Germinal center (tissue), 1 donor: Measurements from ENCODE around the gene CDH4.

Source experiments
- DNase-seq: peaks from one replicate; pipeline ENCODE4 v3.0.0; 2012; ENCODE audit warnings: mixed read lengths, low spot score

Gene CDH4

GRCh38 chr20:61882716-61883615 lies 630.9 kb downstream of the CDH4 start:
- no peak for DNase-seq

DNA sequence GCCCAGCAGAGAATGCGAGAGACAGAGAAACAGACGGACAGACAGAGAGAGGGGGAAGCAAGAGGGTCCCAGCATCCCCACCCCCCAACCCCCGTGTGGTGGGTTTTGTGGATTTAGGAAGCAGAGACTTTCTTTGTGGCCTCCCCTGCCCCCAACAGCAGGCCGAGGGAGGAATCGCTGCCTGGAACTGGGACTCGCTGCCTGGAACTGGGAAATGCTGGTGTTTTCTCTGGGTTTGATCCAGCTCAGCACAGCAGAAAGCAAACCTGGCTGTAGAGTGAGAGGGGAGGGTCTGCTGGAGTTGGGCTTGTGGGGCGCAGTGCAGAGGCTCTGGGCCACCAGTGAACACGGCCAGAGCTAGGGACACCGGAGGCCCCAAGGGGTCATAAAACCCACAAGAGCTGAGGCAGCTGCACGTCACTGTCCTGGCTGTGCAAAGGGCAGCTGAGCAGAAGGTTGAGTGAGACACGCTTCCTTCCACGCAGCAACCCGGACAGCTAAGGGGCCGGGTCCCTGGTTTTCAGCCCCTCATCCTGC lies 631.9 kb downstream of the CDH4 start:
- DNase-seq, result no peak

DNA sequence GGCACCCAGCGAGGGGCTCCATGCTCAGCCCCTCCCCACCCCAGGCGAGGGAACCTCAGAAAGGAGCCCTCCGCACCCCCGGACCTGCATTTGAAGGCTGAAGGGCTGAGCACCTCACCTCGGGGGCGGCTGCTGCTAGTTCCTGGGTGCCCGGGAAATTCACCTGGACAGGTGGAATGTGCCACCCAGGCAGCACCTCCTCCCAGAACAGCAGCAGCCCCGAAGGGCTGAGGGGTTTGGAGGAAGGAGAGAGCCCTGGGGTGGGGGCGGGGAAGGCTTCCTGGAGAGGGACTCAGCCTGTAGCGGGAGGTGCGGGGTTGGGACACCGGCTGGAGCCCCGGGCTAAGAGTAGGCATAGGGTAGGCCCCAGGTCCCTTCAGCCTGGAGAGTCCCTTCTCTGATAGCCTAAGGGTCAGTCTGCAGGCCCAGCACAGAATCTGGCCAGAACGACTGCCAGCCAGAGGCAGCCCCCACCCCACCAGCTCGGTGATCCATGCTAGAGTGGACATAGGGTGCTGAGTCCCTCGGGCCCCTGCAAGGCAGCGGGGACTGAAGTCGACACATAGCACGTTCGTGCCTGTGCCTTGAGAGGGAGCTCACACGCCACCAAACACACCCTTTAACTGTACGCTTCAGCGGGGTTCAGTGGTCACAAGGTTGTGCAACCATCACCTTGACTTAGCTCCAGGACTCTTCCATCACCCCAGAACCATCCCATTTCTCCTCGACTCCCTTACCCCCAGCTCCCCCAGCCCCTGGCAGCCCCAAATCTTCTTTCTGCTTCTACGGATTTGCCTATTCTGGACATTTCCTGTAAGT lies 632.7 kb downstream of the CDH4 start:
- no peak for DNase-seq

DNA sequence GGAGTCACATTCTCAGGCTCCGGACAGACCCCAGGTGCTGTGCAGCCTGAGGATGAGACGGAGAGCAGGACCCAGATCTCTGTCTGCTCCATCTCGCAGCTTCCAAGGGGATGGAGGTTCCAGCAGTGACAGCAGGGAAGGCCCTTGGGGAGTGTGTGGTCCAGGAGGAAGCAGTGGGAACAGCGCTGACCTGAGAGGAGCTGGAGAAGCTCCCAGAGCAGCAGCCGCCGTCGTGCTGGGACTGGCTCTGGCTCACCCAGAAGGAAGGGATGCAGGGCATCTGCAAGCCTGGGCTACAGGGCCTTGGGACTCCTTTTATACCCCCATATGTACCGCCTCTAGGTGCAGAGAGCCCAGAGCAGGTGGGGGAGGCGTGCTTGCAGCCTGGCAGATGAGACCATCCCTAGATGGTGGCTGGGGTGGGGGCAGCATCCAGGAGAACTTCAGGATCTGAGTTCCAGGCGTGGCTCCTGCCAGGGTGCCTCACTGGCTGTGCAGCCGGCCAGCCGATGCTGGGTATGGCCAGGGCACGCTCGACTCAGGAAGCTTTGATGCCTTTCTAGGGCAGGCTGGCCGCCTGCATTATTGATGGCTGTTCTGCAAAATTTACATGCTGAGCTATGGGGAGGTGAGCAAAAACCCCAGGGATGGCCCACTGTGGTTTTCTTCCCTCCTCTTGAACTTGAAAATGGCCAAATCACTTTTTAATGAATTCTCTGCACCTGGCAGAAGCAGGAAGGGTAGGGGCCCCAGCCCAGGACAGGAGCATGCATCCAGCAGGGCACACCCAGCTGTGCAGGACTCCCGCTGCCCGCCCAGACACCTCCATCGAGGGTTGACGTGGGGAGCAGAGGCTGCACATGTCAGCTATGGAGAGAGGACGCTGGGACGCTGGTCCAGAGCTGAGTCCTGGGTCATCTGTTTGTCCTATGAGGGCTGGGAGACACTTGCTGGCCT lies 634.0 kb downstream of the CDH4 start:
- DNase-seq, result no peak

DNA sequence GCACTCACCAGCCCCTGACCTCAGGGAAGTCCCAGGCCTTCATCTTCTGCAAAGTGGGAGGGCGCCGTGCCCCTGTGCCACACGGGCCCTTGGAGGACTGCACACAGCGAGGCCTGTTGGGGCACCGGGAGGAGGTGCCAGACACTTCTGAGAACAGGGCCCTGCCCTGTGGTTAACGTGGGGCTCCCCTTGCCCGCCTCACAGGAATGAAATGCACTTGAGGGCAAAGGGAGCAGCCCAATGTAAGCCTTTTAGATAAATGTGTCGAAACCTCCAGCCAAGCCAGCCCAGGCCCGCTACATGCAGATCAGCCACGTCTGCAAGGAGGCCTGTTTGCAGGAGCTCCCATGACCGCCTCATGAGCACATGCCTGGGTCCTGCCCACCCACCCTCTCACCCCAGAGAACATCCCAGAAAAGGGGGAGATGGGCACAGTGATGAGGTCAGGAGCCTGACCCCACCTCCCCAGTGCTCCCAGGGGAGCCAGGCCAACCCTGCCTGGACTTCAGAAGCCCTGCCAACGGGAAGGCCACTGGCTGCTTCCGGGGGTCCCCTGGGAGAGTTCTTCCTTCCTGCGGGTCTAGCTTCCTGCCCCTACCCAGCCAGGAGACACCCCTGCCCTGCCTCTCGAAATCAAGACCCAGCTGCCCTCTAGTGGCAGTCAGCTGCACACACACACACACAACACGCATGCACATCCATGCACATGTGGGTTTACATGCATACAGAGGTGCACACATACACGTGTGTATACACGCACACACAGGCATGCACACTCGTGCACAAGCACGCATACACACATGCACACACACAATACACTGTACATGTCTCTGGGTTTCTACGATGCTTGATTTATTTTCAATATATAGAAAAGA lies 634.9 kb downstream of the CDH4 start:
- peak; percentile 41 for DNase-seq

- no peak for DNase-seq
Measured at GRCh38 chr20:61887596-61888093, 635.6 kb downstream of the CDH4 start.

DNA sequence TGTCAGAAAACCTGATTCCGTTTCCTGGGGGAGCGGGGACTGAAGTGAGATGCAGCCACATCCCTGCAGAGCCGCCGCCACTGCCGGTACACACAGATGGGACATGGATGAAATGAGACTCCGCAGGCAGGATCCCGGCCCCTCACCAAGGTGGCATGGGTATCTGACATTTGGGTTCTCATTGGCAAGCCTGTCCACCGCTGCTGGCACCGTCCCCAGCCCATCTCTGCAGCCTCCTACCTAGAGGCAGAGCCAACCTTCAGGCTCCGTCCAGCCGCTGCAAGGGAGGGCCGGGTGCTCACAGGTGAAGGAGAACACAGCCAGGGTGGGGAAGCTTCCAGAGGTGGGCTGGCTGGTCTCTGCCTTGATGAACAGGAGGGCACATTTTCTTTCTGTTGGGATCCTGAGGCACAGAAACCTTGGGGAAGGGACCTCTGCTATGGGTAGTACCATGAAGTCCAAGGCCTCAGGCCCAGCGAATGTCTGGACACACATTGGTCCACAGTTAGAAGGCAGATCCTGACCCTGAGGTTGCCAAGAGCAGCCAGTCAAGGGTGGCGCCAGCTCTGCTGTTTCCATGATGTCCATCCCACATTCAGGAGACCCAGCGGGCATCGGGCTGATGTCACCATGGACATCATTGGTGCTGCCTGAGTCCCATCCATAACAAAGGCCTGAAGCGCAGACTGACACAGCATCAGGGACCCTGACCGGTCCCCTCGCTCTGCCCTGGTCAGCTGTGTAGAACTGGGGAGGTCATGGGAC lies 636.2 kb downstream of the CDH4 start:
- DNase-seq, result no peak

- DNase-seq, result no peak
Measured at GRCh38 chr20:61889659-61890058, 637.6 kb downstream of the CDH4 start.

- DNase-seq, result no peak
Measured at GRCh38 chr20:61890210-61890609, 638.1 kb downstream of the CDH4 start.

DNA sequence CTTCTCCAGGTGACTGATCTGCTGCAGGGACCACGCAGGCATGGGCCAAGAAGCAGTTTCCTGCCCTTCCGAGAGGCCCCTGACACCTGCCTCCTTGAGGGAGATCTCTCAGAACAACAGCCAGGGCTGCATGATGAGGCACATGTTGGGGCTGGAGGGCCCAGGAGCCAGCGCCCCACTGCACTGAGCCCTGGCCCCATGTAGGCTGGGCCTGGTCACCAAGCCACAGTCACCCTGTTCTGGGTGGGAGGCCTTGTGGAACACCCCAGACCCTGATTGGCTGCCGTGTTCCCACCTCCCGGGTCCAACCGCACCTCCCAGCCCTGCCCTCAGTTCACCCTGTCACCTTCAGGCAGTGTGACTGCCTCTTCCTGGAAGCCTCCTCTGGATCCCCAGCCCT lies 639.4 kb downstream of the CDH4 start:
- no peak for DNase-seq

- DNase-seq, result no peak
Measured at GRCh38 chr20:61891916-61892649, 640.0 kb downstream of the CDH4 start.

GRCh38 chr20:61895016-61895415 lies 643.0 kb downstream of the CDH4 start:
- DNase-seq, result no peak

- no peak for DNase-seq
Measured at GRCh38 chr20:61895686-61896057, 643.6 kb downstream of the CDH4 start.

GRCh38 chr20:61896058-61896961 lies 644.2 kb downstream of the CDH4 start:
- DNase-seq, result peak; percentile 56

DNA sequence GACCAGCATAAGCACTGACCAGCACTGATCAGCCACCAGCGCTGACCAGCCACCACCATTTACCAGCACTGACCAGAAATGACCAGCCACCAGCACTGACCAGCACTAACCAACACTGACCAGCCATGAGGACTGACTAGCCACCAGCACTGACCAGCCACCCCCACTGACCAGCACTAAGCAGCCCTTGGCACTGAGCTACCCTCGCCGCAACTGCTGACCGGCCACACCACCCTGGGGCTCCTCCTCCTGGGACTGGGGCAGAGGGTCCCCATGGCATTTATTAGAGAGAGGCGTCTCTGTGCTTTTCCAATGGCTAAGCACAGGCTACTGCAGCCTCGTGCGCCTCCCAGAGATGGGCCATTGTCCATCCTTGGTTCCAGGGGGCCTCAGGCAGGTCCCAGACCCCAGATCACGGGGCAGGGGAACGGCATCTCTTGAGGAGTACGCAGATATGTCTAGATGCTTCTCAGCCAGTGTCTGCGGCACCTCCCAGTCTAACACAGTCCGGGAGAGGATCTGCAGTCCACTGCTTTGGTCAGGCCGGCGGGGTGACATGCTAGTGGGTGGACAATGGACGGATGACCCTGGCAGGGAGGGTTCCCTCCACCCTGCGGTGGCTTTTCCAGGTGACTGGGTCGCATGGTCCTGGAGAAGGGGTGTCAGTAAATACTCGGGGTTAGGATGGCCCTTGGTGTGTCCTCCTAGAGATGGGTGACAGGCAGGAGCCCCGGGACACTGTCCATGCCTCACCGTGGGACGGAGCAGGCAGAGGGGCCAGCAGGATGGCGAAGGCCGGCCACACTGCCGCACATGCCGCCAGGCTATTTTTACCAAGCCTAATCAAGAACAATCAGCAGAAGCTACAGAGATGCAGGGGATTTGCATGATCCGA lies 645.6 kb downstream of the CDH4 start:
- DNase-seq, result no peak

DNA sequence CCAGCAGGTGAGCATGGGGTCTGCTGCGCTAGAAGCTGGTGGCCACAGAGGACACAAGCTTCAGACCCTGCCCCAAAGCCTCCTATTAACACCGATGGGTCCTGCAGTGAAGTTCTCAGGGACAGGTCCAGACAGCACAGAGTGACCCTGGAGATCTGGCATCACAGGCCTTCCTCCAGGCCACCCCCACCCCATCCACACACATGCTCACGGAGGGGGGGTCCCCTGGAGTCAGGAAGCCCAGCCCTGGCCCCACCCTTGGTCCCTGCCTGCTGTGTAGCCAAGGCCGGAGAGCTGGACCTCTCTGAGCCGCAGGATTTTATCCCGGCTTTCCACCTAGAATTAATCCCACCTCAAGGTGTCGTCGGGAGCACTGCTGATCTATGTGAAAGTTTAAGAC lies 646.3 kb downstream of the CDH4 start:
- no peak for DNase-seq
